Inferior parietal cortex (tissue), 1 donor: ENCODE data around the gene SF3B2.
"Not testable (repeated sequence)": the region's sequence is repeated elsewhere in the genome, so short reads cannot be mapped to it uniquely, and the experiment has no call there.

Source experiments
- DNase-seq: peaks from one replicate; pipeline ENCODE4 v3.0.0-alpha.2; 2016; ENCODE audit errors: extremely low spot score

Gene SF3B2

DNA sequence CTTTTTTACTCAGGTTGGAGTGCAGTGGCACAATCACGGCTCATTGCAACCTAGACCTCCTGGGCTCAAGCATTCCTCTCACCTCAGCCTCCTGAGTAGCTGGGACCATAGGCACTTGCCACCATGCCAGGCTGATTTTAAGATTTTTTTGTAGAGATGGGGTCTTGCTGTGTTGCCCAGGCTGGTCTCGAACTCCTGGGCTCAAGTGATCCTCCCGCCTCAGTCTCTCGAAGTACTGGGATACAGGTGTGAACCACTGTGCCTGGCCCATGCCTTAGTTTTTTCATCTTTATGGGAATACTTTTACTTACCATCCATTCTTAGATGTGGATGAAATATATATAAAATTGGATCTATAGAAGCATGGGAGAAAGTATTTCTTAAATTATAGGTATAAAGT is 23.1 kb downstream of the SF3B2 start:
- no peak for DNase-seq

DNA sequence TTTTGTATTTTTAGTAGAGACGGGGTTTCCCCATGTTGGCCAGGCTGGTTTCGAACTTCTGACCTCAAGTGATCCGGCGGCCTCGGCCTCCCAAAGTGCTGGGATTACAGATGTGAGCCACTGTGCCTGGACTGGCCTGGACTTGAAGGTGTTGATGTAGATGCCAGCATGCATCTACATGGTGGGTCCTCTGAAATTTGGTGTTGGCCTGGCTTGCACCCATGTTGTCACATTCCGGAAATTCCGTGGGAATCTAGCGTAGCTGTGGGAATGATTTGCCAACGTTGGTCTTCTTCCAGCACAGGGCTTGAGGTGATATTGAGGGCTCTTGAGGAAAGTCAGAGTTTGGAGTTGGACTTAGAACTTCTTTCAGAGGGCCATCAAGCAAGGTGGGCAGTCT is 24.4 kb downstream of the SF3B2 start:
- DNase-seq = no peak

DNA sequence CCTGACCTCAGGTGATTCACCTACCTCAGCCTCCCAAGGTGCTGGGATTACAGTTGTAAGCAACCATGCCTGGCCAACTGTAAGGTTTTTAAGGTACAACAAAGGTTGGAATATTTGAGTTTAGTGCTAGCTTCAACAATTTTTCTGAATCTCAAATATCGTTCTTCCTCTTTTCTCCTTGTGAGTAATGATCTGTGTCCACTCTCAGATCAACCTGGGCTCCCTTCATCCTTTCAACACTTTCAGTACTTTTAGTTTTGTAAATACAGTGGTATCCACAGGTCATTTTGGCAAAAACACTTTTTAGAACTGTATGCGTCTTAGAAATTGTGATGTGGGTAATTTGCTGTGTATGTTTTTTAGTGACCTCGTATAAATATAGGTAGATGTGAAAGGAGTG is 25.8 kb downstream of the SF3B2 start:
- no peak for DNase-seq

DNA sequence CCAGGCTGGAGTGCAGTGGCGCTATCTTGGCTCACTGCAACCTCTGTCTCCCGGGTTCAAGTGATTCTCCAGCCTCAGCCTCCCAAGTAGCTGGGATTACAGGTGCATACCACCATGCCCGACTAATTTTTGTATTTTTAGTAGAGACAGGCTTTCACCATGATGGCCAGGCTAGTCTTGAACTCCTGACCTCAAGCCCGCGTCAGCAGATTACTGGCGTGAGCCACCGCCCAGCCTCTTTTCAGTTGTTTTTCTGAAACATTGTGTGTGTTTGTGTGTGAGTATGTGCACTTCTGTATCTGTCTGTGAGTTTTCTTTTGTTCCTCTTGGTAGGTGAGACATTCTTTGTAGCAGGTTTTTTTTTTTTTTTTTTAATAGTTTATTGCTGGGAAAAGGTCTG is 26.8 kb downstream of the SF3B2 start:
- not testable (repeated sequence) for DNase-seq

DNA sequence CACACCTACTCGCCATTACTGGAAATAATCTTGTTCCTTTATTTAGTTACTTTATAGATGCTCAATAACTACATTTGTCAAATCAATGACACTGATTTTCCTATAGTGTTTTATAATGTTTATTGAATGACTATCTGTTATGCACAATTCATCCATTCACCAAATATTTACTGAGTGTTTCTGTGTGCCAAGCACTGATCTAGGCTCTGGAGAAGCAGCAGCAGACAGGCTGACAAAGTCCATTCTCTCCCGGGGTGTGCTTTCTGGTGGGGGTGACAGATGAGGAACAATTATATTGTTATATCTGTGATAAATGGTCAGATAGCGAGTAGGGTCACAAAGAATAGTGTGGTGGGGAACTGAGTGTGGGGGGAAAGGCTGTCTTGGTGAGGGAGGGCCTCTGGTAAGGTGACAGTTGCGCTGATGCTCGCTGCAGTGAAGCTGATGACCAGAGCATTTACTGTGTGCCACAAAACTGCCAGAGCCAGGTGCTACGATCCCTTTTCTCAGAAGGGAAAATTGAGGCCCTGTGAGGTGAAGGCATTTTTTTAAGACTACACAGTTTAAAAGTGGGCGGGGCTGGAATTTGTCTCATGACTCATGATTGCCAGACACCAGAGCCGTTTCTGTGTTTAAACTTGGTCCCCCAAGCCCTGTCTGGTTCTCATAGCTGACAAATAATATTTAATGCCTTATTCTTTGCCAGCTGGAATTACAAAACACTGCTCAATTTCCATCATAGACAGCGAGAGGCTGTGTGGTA is 28.1 kb downstream of the SF3B2 start:
- DNase-seq = no peak

DNA sequence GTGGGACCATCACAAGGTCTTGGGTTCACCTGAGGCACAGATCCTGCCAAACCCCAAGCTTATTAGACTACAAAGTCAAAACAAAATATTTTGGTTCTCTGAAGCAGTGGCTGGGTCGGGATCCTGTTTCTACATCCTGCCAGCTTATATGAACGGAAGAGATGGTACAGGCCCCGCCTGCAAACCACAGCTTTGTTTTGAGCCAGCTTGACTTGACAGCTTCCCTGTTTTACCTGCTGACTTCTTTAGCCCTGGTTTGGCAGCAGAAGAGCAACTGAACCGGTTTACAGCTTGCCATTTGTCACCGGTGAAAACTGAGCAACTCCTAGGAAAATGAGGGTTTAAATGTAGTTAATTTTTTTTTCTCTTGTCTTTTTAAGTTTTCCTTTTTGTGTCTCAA is 29.3 kb downstream of the SF3B2 start:
- DNase-seq = no peak

DNA sequence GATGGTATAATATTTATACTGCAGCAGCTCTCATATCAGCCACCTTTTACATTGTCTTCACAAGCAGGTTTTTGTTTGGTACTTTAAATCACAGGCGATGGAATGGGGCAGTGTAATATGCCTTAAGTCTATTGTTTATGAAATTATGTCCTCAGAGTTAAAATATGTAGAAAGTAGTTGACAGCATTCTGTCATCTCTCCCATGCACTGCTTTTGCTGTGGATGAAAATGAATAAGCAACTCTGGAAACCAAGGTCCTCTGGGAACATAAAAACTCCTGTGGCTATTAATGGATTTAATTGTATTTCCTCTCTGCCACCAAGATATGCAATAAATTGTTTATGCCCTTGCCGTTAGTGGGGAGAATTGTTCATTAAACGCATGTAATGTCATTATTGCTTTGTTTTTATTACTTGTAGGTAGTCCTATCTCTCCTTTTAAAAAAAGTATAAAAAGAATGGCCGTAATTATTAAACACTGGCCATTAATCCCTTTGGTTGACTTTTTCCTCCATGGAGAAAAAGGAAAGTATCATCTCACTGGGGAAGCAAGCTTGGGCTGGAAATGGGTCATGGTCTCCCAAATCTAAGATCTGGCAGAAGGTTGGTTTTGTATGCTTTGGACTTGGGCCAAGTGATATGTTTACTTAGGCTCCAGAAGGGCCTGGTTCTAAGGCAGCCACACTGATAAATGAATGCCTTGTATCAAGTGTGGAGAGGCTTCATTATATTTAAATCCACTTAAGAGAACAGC is 31.0 kb downstream of the SF3B2 start:
- no peak for DNase-seq

DNA sequence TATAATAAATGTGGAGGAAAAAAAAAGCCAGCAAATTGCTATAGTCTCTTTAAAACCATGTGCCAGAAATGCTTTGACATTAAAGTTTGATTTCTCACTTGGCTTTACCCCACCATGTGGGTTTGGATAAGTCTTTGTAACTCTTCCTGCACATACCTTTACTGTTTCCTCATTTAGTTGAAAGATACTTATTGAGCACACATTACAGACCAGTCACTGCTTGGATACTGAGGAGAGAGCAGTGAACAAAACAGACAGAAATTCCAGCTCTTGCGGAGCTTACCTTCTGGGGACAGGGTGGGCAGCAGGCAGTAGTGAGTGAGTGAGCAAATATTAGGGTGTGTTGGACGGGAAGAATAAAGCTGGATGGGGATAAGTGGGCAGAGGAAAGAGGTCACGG is 31.6 kb downstream of the SF3B2 start:
- no peak for DNase-seq

DNA sequence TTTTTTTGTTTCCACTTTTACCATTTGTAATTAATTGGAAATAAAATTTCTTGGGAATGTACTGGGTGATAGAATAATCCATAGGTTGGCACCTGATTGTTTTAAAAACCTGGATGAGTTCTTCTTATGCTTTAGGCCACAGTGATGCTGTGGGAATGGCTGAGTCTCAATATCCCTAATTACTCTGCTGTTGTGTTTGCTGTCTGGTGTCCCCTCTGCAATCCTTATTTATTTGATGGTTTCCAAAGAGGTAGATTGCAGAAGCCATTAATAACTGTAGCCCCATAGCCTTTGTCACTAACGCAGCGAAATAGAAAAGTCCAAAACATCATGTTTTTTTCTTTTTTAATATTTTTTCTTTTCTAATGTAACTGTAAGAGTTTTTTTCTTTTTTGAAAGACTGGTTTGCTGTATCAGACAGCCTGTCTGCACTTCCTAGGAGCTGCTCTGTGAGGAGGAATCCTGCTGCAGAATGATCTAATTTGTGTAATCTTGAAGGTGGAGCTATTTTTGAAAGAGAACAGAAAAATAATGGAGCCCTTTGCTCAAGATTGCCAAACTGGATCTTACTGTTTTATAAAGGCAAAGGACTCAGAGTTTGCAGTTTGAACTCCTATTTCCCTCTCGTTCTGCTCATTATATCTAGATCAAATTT is 32.8 kb downstream of the SF3B2 start:
- DNase-seq = no peak

DNA sequence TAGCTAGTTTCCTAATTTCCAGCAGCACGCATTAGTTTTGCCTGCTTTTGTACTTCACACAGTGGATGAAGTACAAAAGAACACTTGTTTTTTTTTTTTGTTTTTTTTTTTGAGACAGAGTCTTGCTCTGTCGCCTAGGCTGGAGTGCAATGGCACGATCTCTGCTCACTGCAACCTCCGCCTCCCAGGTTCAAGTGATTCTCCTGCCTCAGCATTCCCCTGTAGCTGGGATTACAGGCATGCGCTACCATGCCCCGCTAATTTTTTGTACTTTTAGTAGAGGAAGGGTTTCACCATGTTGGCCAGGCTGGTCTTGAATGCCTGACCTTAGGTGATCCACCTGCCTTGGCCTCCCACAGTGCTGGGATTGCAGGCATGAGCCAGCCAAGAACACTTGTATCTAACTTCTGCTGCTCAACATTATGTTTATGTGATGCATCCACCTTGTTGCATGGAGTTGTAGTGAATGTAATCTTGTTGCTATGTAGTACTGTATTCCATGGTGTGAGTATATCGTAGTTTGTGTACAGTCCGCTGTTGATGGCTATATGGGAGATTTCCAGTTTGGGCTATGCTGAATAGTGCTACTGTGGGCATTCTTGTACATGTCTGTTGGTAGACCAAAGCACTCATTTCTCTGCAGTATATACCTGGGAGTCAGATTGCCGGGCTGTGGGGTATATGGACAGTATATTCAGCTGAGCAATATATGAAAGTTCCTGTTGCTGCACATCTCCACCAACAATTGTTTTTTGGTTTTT is 35.2 kb downstream of the SF3B2 start:
- no peak for DNase-seq

DNA sequence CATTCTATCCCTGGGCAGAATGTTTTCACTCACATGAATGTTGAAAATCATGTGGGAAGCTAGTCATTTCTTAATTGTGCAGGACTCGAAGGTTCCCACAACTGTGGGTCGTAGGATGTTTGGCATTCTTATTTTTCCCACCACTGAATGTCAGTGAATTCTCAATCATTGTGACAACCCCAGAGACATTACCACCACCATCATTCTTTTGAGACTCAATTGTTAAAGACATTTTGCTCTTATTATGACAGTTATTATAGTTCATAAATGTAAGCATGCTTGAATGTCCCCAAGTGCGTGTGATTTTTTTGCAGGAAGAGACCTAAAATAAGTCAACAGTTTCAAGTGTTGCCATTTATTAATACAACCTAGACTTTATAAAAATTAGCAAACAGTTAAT is 36.9 kb downstream of the SF3B2 start:
- no peak for DNase-seq

DNA sequence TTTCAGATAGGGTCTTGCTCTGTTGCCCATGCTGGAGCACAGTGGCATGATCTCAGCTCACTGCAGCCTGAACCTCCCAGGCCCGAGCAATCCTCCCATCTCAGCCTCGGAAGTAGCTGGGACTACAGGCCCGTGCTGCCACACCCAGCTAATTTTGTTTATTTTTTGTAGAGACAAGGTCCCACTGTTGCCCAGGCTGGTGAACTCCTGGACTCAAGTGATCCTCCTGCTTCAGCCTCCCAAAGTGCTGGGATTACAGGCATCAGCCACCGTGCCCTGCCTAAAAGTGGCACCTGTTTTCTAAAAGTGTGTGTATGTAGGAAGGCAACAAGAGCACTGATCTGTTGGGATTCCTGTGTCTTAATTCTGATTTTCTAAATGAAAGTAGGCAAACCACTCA is 38.1 kb downstream of the SF3B2 start:
- no peak for DNase-seq

DNA sequence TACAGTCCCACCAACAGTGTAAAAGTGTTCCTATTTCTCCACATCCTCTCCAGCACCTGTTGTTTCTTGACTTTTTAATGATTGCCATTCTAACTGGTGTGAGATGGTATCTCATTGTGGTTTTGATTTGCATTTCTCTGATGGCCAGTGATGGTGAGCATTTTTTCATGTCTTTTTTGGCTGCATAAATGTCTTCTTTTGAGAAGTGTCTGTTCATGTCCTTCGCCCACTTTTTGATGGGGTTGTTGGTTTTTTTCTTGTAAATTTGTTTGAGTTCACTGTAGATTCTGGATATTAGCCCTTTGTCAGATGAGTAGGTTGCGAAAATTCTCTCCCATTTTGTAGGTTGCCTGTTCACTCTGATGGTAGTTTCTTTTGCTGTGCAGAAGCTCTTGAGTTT is 40.0 kb downstream of the SF3B2 start:
- DNase-seq = not testable (repeated sequence)

DNA sequence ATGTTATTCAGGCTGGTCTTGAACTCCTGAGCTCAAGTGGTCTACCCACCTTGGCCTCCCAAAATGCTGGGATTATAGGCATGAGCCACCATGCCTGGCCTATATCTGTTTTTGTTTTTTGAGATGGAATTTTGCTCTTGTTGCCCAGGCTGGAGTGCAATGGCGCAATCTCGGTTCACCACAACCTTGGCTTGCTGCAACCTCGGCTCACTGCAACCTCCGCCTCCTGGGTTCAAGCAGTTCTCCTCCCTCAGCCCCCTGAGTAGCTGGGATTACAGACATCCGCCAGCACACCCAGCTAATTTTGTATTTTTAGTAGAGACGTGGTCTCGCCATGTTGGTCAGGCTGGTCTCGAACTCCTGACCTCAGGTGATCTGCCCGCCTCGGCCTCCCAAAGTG is 47.6 kb downstream of the SF3B2 start:
- not testable (repeated sequence) for DNase-seq

DNA sequence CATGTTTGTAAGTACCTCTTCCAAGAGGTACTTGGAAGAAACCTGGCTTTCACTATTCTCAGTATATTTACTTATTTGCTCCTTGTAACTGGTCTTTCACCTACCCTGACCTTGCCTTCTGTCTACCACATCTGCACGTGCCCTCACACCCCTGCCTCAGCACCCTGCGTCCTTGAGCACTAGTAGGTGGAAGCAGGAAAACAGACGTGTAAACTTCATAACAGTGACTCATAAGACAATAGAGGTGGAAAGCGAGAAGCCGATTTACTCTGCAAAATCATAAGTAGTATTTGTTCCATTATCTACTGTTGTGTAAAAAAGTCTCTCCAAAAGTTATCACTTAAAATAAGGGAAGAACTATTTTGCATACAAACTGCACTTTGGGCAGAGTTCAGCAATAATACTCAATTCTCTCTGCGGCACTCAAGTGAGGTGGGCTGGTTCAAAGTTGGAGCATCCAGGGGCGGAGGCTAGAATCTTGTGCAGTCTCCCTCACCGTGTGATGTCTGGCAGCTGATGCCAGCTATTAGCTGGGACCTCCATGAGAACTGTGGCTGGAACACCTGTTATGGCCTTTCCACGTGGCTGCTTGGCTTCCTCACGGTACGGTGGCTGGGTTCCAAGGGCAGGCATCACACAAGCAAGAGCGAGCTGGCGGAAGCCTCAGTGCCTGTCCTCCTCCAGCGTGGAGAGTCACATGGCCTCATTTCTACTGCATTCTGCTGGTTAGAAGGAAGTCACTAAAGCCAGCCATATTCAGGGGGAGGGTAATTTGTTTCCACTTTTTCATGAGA is 48.3 kb downstream of the SF3B2 start:
- DNase-seq = peak; percentile 40

DNA sequence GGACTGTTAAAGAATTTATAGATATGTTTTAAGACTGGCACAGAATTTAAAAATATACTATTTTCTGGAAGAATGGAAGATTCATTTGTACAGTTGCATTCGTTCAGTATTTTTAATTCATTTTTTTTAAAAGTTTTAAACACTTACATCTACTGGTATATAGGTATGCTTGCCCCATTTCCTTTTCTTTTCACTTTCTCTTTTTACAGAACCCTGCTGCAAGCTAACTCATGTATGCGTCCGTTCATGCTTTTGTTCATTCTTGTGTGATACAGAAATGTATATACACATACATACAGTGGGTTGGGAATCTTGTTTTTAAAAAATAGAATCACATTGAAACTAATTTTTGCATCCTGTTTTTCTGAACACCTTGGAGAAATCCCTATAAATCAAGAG is 48.9 kb downstream of the SF3B2 start:
- no peak for DNase-seq

DNA sequence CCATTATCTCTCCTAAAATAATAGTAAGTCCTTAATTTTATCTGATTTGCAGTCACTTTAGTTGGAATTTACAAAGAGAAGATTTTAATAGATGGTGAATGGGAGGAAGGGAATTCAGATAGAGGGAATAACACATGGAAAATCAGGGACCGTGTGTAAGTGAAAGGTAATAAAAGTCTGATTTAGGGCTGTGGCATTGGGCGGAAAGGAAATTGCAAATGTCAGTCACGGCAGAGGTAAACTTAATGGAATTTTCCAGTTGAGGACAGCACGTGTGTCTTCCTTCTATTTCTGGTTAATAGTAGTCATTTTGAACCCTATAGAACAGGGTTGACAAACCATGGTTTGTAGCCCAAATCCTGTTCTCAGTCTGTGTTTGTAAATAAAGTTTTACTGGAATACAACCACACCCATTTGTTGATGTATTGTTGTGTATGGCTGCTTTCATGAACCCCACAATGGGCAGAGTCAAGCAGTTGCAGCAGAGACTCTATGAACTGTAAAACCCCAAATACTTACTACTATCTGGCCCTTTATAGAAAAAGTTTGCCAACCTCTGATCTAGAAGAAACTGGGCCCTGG is 52.0 kb downstream of the SF3B2 start:
- no peak for DNase-seq

DNA sequence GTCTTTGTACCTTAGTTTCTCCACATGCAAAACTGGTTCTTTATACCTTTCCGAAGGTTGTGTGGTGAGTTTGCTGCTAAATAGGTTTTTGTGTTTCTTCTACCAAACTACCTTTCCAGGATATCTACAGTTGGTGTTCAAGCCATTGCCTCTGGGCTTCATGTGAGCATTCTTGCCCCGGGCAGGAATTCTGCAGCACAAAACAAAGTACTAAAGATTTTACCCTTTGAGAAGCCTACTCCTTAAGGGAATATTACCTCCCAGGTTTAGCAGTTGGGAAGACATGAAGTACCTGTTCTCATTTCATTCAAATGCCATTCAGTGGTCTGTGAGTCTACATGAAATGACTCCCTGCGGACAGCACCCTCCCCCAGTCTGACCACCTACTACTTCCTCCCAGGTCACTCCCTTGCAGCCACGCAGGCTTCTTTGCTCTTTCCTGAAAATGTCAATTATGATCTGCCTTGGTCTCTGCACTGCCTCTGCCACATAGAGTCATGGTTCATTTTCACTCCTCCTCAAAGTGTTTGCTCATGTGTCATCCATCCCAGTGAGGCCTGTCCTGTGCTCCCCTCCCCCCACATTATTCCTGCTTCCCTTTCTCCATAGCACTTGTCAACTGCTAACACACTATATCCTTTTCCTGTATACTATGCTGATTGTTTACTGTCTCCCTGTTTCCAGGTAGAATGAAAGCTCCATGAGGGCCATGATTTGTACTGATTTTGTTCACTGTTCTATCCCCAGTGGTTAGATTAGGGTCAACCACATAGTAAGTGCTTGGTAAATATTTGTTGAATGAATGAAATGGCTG is 54.8 kb downstream of the SF3B2 start:
- DNase-seq = no peak

DNA sequence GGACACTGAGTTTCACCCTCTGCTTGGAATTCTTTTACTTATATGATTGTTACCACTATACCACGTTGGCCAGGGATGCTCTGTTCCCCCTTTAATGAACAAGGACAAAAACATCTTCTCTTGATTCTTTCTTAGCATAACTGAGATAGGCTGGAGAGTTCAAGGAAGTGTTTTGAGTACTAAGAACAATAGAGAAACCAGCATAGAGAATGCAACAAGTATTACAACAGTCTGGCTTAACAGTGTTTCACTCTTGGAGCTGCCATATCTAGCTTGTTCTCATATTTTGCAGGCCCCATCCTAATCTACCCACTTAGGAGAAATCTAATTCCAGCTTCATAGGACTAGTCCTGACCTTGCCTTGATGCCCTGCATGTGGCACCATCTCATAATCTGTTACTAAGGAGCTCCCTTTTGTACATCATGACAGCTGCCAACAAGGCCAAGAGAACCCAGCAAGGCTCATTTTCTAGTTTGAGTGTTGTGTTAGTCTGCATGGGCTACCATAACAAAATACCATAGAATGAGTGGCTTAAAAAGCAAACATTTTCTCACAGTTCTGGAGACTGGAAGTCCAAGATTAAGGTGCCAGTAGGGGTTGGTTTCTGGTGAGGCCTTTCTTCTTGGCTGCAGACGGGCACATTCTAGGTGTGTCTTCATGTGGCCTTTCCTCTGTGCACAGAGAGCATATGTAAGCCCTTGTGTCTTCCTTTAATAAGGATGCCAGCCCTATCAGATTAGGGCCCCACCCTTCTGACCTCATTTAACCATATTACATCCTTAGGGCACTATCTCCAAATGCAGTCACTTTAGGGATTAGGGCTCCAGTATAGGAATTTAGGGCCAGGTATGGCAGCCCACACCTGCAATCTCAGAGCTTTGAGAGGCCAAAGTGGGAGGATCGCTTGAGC is 55.7 kb downstream of the SF3B2 start:
- DNase-seq = no peak
